HG03571 (cell line): ENCODE data around the gene HDC.

Source experiments
- ATAC-seq: cut with Tn5 transposase; IDR thresholded peaks from one replicate; pipeline ENCODE4 v1.9.1; 2021; ENCODE audit not compliant: unreplicated experiment

Gene HDC

DNA sequence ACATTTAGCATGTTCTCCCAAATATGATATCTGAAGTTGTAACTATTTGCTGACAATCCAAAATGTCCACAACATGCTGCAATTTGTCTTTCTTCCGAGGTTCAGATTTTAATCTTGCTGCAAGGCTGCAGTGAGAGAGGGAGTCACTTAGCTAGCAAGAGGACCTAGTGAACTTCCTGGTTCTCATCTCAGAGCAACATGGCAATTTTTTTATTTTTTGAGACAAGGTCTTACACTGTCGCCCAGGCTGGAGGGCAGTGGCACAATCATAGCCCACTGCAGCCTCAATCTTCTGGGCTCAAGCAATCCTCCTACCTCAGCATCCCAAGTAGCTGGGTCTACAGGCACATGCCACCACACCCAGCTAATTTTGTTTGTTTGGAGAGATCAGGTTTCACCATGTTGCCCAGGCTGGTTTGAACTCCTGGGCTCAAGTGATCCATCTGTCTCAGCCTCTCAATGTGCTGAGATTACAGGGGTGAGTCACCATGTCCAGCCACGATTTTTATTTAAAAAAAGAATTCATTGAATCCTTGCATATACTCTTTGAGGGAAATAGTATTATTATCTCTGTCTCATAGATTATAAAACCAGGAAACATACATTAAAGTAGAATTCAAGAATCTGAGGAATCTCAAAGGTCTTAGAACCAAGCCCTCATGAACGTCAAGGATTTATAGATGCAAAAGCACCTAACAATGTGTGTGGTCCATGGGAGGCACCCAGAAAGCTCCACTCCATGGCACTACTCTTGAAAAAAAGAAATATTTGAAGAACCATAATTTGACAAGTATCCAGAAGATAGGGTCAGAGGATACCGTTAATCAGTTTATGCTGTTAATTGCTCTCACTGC is 9.1 kb downstream of the HDC start:
- ATAC-seq = no peak

GRCh38 chr15:50252556-50252955 is 13.0 kb downstream of the HDC start:
- ATAC-seq = no peak

GRCh38 chr15:50251638-50252182 is 13.8 kb downstream of the HDC start:
- ATAC-seq = no peak

DNA sequence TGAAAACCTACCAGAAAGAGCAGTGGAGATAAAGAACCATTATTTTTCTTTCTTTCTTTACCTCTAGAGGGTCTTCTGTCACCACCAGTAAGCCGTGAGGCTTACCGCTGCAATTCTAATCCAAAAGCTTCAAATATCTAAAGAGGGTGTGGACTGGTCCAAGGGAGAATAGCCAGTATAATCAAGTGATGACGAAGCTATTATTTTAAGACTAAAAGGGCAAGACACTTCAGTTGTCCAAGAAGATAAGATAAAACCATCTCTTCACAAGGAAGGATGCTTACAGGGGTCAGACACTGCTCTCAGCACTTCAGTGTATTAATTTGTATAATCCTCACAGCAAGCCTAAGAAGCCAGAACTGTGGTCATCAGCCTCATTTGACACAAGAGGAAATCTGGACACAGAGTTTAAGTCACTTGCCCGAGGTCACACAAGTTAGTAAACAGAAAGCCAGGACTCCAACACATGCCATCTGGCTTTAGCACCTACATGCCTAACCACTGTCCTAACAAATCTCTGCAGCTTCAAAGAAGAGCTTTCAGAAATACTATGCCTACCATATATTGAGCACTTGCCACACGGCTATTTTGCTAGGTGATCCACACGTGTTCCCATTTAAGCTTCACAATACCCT is 14.6 kb downstream of the HDC start:
- no peak for ATAC-seq

- ATAC-seq = no peak
Observed at GRCh38 chr15:50249704-50250103, 15.8 kb downstream of the HDC start.

- ATAC-seq = no peak
Observed at GRCh38 chr15:50248994-50249582, 16.4 kb downstream of the HDC start.

DNA sequence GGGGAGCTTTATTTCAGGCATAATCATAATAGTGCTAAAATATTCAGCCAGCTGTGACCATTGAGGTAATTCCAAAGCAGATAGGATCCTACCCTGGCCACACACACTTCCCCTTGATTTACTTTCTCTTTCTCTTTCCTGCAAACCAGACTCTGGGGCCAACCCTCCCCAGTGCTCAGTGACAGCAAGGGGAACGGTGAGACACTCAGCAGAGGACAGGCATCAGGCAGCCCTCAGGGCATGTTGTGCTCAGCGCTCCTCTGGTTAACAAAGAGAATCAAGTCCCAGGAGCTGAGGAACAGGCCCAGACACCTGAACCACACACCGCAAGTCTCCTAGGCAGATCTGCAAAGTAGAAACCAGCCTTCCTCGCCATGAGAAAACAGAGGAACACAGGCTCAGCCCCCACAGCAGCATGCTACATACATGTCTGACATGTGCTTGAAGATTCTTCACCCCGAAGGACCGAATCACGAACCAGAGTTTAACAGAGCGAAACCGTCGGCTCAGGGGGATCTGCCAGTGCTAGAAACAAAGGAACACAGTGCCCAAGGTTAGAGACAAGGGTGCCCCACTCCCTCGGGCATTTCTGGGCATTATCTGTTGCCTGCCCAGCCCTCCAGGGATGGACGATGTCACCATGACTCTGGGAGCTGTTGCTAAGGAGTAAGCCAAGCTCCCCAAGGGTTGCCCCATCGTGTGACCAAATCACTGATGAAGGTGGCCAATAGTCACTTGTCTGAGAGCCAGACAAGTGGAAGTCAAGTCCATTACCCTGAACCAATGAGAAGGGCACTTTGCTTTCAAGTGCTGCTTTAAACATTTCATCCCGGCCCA is 17.5 kb downstream of the HDC start:
- ATAC-seq = peak; percentile 90

DNA sequence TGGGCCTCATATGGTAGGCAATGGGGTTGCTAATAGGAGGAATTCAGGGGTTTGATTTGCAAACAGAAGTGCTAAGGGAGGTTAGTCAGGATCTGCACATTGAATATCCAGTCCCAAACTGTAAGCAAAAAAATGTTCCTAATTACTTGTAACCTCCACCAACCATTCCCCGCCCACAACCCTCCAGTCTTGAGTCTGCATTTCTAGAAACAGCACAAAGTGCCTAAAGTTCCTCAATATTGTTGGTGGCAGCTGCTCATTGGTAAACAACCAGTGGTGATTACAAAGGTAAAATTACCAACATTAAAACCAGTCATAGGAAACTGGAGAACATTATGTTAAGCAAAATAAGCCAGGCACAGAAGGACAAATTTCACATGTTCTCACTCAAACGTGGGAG is 18.9 kb downstream of the HDC start:
- ATAC-seq = no peak

- no peak for ATAC-seq
Observed at GRCh38 chr15:50244959-50245624, 20.4 kb downstream of the HDC start.

DNA sequence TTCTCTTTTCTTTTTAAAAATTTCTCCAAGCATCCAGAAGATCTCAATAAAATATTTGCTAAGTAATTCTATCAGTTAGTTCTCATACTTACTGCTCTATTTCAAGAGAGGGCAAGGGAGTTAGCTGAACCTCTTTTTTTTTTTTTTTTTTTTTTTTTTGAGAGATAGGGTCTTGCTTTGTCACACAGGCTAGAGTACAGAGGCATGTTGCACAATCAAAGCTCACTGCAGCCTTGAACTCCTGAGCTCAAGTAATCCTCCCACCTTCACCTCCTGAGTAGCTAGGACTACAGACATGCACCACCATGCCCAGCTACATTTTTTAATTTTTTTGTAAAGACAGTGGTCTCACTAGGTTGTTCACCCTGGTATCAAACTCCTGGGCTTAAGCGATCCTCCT is 21.4 kb downstream of the HDC start:
- ATAC-seq = no peak

DNA sequence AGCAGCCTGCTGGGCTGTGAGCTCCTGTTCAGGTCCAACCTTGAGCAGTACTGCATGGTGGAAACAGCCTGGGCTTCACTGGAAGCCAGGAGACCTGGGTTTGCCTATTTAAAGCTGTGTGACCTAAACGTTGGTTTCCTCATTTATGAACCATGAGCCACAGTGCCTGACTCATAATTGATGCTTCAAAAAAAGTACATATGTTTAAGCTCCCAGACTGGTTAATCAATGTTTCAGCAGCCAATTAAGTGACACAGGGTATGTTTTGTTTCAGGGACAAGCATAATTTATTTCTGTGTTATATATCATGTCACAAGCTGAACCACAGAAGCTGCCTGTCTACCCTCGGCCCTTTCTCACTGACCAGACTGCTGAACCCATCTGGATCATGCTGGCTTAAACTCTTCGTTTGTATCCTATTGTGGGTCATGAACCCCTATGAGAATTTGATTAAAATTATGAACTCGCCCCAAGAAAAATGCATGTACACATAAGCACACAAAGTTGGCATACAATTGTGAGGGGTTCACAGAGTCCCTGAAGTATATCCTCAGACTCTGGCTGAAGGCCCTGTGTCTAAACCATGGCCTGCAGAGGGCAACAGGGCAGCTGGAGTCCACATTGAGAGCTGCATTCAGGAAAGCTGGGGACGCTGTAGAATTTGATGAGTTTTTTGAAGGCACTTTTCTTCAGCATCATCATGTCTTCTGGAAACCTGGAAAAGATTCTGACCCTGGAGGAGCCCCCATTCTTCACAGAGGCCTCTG is 23.7 kb downstream of the HDC start:
- no peak for ATAC-seq

GRCh38 chr15:50238255-50238654 is 27.3 kb downstream of the HDC start:
- no peak for ATAC-seq

DNA sequence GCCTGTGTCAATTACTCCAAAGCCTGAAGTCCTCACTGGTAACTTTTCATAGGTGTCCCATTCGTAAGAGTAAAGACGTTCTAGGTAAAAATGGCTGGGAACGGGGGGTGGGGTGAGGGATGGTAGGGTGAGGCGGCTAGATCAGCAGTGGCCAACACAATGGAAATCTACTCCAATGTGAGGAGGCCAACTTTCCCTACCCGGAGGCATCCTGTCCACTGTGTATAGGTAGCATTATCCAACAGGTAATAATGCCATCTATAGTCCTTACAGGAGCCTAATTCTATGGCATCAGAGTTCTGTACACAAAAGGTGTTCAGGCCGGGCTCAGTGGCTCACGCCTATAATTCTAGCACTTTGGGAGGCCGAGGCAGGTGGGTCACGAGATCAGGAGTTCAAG is 29.1 kb downstream of the HDC start:
- no peak for ATAC-seq

- no peak for ATAC-seq
Observed at GRCh38 chr15:50235794-50236193, 29.7 kb downstream of the HDC start.

- ATAC-seq = no peak
Observed at GRCh38 chr15:50234764-50235163, 30.8 kb downstream of the HDC start.

DNA sequence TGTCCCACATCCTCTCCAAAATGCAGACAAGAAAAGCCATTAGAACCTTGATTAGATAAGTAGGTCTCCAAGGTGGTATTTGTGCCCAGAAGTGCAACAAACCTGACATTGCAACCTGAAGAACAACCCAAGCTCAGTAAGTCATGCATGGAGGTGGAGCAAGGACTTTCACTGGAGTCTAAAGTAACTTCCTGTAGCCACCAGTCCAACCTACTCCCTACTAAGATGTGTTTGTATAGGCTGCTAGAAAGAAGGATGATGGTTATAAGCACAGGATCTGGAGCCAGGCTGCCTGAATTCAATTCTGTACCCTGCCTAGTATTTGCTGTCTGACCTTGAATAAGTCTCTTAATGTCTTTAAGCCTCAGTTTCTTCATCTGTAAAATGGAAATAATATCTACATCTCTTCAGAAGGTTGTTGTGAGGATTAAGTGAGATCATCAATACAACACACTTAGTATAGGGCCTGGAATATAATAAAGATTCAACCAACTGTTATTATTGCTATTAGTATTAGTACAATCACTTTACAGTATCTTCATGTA is 32.3 kb downstream of the HDC start:
- ATAC-seq = no peak

DNA sequence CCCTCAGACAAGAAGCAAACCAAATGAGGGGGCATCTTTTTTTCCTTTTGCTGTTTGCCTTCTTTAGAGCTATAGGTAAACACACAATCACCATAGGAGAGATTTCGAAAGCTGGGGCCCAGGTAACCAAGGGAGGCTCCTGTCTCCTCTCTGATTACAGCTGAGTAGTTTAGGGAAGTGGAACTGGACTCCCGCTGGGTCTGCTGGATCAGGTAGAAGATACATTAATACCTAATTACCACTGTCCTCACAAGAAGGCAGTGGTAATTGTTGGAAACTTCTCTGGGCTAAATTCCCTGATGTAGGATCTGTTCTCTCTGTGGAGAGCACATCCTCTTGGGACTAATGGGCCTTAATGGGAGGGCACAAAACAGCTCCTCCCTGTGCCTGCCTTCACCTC is 32.7 kb downstream of the HDC start:
- no peak for ATAC-seq

DNA sequence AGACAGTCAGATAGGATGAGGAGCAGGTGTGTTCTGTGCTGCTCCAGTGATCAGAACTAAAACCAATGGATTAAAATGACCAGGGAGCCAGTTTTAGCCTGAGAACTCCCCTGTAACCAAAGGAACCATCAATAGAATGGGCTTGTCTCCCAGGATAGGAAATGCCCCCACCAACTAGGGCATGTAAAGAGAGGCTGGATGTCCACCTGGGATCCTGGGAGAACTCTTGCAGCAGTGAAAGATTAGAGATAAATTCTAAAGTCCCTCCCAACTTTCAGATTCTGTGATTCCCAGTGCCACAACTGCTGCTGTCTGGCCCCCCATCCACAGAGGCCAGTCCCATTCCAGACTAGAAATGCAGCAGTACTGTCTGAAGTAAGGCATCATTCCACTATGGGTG is 33.8 kb downstream of the HDC start:
- ATAC-seq = no peak

DNA sequence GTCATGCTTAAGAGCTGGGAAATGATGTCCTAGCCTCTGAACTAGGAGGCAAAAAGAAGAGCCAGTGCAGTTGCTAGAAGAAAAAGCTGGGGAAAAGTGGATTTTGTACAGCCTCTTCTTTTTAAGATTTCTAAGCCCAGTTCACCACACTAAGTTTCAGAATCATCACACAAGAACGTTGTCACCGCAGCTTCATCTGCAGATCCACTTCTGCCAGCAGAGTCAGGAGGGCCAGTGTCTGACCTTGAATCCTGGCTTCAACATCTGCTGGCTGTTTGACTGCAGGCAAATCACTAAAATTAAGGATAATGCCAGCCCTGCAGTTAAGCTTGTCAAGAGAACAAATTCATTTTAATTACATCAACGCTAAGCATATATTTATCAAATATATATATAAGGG is 36.2 kb downstream of the HDC start:
- no peak for ATAC-seq

- ATAC-seq = no peak
Observed at GRCh38 chr15:50228866-50229265, 36.7 kb downstream of the HDC start.
